HFF-Myc (cell line): Measurements from ENCODE around the gene DAP.

Experiments
- DNase-seq: peaks from one replicate; pipeline ENCODE4 v3.0.0-alpha.2; 2011; ENCODE audit warnings: low read depth; ENCODE audit errors: extremely low read depth
- H3K4me3 ChIP-seq: replicated peaks from 2 replicates; pipeline ENCODE4 v1.5.1; 2011; ENCODE audit warnings: low read depth, mild to moderate bottlenecking, control low read depth, low read length
- CTCF ChIP-seq: IDR thresholded peaks from 2 replicates; pipeline ENCODE4 v1.5.1; 2012; ENCODE audit warnings: mild to moderate bottlenecking, low read depth, low read length, control low read depth; ENCODE audit errors: missing control alignments

Gene DAP

GRCh38 chr5:10672146-10673016, 88.7 kb downstream of the DAP start:
- no peak for TF ChIP-seq CTCF
- DNase-seq, result no peak
- no peak overlapping the region for H3K4me3 ChIP-seq

GRCh38 chr5:10671041-10672008, 89.7 kb downstream of the DAP start:
- DNase-seq, result no peak
- no peak for TF ChIP-seq CTCF
- H3K4me3 ChIP-seq, result no peak overlapping the region

DNA sequence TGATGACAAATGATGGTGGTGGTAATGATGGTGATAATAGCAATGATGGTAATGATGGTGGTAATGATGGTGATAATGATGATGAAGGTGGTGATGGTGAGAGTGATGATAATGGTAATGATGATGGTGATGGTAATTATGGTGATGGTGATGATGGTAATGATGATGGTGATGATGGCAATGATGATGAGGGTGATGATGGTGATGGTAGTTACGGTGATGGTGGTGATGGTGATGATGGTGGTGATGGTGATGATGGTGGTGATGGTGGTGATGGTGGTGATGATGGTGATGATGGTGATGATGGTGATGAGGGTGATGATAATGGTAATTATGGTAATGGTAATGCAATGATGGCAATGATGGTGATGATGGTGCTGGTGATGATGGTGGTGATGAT, 91.1 kb downstream of the DAP start:
- no peak for DNase-seq
- no peak for TF ChIP-seq CTCF
- no peak overlapping the region for H3K4me3 ChIP-seq

DNA sequence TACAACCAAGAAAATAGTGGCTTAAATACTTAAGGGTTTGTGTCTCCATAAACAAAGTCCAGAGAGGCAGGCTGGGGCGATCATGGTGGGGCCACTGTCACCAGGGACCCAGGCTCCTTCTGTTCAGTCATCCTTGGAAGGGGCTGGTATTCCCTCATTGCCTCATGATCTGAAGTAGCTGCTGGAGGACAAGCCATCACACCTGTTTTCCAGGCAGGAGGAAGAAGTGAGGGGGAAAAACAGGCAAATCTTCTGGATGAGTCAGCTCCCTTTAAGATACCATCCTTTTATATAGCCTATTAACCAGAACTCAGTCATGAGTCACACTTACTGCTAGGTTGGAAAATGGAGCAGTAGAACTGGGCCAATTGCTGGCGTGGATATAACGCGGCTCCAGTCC, 92.3 kb downstream of the DAP start:
- DNase-seq, result no peak
- TF ChIP-seq CTCF, result no peak
- H3K4me3 ChIP-seq, result no peak overlapping the region

GRCh38 chr5:10667431-10668057, 93.5 kb downstream of the DAP start:
- H3K4me3 ChIP-seq, result no peak overlapping the region
- DNase-seq, result no peak
- TF ChIP-seq CTCF, result no peak

DNA sequence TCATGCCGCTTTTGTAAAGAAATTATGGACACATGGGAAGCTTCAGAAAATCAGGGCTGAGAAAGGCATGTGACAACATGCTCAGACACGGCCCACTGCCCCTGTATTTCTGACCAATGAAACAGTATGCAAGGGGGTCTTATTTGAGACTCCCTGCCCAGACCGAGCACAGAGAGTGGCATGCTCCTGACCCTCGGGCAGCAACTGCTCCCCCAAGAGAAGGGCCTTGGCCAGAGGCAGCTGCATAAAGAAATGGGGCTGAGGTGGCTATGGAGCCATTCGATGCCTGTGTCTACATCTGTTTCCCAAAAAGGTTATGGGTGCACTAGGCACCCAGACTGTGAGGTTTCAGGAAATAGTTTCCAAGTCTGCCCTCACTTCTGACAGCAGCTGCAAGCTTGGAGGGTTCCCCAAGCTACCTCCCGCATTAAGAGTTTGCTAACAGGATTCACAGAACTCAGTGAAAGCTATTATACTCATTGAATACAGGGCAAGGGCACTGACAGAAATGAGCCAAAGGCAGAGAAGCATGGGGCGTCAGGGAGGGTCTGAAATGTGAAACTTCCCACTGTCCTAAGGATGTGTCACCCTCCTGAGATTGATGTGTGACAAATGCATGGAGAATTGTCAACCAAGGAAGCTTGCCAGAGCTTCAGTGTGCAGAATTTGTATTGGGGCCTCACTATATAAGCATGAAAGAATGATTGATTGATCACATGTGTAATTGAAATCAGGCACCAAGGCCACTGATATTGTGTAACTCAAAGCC, 94.3 kb downstream of the DAP start:
- no peak for DNase-seq

More for the DNA sequence above, 94.3 kb downstream of the DAP start:
- TF ChIP-seq CTCF, result no peak
- no peak overlapping the region for H3K4me3 ChIP-seq
